HG03469 (cell line): Measurements from ENCODE around the gene OGG1.

ENCODE experiments used
- ATAC-seq: cut with Tn5 transposase; IDR thresholded peaks from one replicate; pipeline ENCODE4 v1.9.1; 2021; ENCODE audit warnings: mild to moderate bottlenecking, moderate library complexity, moderate number of reproducible peaks; ENCODE audit not compliant: unreplicated experiment

OGG1 gene

DNA sequence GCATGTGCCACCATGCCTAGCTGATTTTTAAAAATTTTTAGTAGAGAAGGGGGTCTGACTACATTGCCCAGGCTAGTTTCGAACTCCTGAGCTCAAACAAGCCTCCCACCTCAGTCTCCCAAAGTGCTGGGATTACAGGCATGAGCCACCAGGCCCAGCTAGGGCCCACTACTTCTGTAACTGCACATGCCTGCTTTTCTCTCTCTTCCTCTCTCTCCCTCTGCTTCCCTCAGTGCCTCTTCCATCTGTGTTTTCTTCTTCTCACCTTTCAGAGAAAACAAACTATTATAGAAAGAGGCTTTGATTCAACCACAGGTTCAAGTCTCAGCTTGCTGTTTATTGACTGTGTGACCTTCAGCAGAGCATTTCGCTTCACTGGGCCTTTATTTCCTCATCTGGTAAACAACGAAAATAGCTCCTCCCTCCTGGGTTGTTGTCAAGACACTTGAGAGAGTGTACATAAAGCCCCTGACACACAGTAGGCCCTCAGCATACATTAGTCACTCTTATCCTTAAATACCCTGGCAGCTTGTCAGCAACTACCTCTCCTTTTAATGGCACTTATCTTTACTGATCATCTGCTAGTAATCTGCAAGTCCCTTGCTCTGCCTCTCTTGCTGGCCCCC, 32.3 kb downstream of the OGG1 start:
- ATAC-seq = no peak

DNA sequence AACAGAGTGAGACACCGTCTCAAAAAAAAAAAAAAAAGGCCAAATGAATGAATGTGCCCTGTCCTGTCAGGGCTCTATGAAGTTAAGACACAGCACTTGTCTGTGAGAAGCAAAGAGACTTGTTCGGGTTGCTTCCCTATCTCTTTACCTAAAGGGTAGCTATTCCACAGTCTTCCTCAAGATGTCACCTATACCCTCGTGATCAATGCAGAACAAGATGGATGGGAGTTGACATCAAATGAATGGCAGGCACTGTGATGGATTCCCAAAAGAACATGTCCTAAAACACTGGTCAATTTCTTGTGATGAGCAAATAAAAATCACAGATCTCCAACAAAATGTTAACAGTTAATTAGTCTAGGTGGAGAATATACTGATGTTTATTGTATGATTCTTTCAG, 33.0 kb downstream of the OGG1 start:
- ATAC-seq = no peak

DNA sequence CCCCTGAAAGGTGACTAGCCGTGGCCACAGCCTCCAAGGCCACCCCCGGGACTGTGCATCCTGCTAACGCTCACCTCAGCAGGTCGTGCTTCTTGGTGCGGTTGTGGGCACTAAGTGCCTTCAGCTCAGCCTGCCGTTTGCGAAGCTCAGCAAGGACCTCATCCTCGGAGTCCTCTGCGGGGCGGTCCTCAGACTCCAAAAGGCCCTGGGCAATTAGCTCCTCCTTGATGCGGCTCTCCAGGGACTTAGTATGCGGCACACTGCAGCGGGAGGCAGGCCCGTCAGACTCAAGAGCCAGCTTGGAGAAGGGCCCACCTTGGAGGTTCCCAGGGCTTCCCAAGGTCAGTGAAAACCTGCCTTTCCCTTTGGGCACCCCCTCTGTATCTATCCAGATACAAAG, 34.2 kb downstream of the OGG1 start:
- no peak for ATAC-seq

DNA sequence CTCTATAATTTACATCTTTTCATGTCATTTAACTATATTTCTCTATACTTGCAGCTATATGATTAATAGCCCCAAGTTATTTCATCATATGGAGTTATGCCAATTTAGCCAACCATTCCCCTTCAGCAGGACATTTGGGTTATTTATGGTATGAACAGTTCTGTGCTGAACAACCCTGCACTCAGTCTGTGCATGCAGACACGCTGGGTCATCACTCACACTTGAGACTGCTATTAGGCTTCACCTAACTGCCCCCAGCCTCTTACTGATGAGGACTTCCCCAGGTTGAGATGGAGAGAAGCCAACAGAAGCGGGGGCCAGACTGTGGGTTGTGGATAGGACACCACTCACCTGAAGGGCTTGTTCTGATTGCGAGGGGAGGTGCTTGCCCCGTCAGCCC, 35.2 kb downstream of the OGG1 start:
- ATAC-seq = no peak

DNA sequence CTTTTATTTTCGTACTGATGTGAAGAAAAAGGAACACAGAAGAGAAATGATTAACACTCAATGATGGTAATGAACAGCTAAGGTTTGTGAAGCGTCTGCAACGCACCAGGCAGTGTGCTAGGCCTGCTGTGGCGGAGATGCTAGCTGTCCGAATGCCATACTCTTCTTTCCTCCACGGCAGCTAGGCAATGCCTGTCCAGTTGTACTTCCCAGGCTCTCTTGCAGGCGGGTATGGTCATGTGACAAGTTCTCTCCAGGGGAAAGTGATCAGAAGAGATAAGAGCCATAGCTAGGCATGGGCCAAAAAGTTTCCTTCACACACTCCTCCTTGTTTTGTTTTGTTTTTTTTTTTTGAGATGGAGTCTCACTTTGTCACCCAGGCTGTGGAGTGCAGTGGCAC, 35.9 kb downstream of the OGG1 start:
- ATAC-seq = no peak

DNA sequence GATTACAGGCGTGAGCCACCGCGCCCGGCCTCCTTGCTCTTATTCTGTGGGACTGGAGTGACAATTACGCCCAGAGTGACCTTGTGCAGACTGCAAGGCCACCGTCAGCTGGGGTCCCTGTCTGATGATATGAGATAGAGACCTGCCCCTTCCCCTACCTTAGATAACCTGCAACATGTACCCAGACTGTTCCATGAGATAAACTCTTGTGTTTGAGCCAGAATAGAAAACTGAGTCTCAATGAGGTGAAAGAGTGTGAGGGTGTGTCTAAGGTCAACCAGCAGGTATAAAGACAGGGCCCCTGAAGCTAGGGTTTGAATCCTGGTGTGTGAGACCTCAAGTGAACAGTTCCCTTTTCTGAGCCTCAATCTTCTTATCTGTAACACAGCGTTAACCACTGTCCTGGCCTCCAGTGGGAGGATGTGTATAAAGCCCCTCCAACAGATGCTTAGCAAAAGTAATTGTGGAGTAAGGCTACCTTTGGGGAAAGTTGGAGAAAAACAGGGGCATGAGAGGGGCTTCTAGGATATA, 36.5 kb downstream of the OGG1 start:
- ATAC-seq = no peak

DNA sequence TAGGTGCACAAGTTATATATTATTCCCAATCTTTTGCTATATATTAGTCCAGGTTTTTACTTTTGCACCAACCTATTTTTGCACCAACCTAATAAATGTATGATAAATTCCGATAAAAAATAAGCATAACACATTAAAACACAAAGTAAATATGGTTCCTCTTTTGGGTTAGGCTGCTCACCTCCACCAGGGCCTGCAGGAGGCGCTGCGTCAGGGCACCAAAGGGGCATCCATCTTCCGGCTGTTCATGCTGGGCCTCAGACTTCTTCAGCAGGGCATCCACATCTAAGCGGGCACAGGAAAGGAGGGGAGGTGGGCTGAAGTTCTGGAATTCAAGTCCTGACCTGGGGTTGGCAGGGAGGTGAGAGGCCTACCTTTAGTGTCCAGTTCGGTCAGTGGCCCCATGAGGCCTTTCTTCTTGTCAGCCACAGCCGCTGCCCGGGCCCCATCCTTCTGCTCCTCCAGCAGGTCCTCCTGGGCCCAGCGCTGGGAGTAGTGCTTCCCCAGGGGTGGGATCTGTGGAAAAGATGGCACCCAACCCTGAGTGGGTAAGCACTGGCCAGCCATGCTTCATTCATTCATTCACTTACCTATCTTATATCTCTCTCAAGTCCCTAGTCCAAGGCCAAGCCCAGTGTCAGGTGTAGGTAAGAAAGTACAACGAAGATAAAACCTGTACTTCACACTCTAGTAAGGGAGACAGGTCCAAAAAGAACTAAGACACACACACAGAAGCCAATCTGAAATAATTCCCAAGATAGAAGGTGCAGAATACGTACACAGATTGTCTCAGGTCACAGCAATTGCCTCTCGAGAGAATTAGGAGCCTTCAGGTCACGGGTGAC, 37.3 kb downstream of the OGG1 start:
- no peak for ATAC-seq

DNA sequence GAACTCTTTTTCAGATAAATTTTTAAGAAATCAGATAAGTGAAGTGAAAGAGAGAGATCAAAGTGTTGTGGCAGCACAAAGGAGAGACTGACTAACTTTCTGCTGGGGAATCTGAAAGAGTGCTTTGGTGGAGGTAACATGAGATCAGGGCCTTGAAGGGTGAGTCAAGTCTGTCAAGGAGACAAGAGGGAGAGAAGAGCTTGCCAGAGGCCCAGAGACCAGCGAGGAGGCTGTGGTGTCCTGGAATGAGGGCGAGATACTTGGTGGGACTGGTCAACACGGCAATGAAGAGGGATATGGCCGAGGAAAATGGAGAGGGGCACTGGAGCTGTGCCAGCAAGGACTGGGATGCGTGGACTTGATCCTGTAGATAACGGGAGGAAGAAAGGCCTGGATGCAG, 38.0 kb downstream of the OGG1 start:
- ATAC-seq = no peak

DNA sequence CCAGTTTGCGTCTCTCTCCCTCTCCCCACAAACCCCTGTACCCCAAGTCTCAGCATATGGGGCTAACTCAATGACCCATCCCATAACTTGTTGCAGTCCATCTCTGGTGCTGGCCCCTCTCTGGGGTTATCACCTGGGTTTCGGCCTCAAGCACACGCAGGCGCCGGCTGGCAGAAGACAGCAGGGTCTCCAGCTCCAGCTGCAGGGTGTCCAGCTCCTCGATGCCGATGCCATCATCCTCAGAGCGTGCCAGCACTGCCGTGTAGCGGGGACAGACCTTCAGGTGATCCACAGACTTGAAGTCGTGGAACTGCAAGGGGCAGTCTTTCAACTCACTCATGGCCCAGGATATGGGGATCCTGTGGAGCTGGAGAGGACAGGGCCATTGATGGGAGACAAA, 41.4 kb downstream of the OGG1 start:
- ATAC-seq = no peak

DNA sequence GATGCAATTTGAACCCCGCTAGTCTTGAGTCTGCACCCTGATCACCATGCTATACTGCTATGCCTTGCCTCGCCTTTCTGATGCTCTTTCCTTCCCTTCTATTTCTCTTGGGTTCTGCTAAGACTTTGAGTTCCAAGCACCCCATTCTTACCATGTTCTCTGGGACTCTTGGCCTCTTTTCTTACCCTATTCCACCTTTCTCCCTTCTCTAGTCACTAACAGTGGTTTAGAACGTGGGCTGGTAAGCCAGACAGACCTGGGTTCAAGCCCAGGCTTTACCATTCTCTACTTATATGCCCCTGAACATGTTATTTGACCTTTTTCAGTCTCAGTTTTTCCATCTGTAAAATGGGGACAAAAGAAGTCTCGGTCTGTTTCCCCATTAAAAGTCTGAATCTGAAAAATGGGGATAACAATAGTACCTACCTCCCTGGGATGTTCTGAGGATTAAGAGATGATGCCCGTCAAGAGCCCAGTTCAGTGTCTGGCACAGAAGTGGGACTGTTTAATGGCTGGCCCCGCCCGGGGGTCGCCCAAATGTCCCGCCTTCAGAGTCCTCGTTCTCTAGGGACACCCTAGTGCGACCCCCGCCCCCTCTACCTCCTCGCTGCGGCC, 42.1 kb downstream of the OGG1 start:
- no peak for ATAC-seq

DNA sequence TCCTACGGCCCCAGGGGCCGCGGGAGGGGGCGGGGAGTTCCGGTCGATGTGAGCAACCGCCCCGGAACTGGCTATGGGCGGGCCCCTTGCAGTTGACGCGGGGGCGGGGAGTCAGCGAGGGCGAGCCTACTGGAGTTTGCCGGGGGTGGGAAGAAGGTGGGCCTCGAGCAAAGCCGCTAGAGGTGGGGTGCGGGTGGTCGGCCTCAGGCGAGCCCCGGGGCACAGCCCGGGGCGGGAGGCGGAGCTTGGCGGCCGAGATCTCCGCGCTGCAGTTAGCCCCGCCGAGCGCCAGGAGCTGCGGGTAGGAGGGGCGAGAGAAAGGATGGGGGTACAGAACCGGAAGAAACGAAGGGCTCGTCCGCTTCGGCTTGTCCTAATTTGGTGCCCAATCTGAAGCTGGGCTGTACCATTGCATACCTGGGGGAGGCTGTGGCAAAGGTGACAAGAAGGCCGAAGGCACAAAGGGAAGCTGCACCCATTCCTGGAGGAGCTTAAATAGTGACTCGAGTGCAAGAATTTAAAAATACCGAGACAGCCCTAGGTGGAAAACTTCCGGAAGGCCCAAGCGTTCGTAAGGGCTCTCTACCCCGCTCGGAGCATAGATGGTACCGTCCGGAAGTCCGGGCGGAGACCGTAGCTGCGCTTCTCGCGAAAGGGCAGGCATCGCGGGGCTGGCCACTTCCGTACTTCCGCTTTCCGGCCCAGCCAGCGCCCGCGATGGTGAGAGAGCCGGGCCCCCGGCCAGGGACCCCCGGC, 42.8 kb downstream of the OGG1 start, which contains the start of the genes ARPC4 and TADA3:
TSS of gene ARPC4 (plus strand) at position 678 of the 756 bp plus-strand sequence. CDS start at position 718, 40 bp downstream.
TSS of gene TADA3 (minus strand) at position 69 of the 756 bp plus-strand sequence. CDS start 1,007 bp downstream, outside the sequence.
- ATAC-seq = peak; percentile 54

DNA sequence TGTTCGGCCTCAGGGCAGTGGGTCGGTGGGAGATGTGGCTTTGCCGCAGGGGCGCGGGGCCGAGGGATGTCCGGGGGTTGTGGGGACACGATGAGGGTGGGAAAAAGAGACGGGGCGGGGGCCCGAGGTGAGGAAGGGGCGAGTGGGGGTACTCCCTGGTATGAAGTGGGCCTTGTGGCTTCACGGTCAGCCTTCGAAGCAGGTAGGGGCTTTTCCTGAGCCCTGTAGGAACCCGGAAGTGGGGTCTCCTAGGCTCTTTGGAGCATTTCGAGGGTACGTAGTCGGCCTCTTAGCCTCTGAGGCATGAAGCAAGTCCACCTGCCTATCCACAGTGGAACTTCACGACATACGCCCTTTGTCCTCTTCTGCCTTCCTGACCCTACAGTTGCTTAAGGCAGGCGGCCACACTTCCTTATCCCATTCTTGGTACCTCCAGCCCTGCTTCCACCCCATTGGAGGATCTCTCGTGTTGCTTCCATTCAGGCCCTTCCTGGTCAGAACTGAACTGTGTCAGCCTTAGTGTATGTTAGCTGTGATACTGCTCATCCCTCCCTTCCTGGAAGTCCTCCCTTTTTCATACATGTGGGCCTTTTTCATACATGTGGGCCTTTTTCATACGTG, 43.5 kb downstream of the OGG1 start:
- no peak for ATAC-seq

DNA sequence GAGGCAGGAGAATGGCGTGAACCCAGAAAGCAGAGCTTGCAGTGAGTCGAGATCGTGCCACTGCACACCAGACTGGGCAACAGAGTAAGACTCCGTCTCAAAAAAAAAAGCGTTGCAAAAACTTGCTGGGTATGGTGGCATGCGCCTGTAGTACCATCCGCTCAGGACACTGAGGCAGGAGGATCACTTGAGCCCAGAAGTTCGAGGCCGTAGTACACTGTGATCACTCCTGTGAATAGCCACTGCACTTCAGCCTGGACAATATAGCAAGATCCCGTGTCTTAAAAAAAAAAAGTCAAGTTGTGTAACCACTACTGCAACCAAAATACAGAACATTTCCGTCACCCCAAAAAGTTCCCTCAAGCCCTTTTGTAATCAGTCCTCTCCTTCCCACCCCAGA, 44.6 kb downstream of the OGG1 start:
- no peak for ATAC-seq

DNA sequence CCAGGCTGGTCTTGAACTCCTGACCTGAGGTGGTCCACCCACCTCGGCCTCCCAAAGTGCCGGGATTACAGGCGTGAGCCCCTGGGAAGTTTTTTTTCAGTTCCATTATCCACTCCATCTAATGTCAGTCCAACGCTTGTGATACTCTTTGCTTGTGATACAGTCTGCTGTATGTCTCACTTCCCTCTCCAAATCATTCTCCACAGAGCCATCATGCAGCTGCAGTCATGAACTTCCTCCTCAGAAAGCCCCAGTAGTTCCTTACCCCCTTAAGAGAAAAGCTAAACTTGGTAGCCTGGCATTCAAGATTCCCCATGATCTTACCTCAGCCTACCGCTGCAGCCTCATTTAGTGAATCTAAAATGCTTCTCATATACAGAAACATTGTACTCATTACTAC, 45.5 kb downstream of the OGG1 start:
- ATAC-seq = no peak

DNA sequence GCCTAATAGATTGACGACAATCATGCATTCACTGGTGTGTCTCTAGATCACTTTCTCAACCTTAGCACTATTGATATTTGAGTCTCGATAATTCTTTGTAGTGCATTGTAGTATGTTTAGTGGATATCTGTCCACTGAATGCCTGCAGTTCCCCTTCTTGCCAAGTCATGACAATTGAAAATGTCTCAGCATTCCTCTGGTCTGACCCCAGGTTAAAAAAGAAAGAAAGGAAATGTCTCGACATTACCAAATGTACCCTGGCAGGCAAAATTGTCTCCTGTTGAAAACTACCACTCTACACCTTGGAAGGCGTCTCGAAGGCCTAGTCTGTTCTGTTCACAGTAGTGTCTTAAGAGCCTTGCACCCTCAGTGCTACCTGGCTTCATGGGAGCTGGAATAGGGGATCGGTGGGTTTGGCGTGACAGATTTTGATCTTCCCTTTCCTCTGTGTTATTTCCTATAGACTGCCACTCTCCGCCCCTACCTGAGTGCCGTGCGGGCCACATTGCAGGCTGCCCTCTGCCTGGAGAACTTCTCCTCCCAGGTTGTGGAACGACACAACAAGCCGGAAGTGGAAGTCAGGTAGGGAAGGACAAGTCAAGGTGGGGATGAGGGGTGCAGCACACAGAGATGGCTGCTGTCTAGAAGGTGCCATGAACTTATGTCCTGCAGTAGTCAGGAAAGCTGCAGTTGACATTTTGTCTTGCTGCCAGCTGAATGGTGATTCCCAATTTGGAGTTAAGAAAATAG, 47.6 kb downstream of the OGG1 start:
- no peak for ATAC-seq

DNA sequence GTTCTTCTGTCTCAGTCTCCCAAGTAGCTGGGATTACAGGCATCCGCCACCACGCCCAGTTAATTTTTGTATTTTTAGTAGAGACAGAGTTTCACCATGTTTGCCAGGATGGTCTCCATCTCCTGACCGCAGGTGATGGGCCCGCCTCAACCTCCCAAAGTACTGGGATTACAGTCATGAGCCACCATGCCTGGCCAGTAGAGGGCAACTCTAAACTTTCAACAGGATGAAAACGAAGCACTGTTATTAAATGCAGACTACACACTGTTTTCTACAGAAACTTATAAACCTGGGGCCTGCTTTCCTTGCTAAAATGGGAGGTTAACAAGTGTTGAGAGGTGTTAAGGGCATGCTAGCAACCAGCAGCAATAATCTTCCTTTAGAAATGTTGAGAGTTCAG, 50.8 kb downstream of the OGG1 start:
- no peak for ATAC-seq

DNA sequence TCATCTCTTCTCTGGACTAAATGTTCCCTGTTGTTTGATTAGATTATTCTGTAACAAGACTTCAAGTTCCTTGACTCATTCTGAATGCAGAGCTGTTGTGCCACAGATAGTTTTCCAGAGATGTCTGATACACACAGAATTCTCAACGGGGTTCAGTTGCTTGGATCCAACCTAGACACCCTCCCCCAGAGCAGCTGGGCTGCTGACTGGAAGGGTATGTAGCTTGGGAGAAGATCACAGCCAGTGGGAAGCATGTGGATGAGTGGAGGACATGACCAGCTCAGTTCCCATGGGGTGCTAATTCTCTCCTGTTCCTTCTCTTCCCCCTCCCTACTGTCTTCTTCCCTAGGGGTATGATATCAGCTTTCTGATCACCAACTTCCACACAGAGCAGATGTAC, 53.7 kb downstream of the OGG1 start:
- ATAC-seq = no peak

DNA sequence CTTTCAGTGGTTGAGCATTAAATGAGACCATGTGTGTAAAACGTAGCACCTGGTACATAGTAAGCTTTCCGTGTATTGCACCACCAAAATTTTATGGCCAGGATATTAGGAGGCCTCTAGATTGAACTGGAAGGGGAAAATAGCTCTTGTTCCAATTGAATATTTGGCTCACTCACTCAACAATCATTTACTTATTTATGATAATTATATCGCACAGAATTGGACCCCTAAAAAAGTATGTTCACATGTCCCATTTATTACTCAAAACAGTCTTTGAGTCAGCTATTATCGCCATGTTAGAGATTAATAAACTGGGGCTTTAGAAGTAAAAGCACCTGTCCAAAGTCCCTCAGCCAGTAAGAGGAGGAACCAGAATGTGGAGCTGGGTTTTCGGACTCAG, 55.2 kb downstream of the OGG1 start:
- ATAC-seq = no peak

DNA sequence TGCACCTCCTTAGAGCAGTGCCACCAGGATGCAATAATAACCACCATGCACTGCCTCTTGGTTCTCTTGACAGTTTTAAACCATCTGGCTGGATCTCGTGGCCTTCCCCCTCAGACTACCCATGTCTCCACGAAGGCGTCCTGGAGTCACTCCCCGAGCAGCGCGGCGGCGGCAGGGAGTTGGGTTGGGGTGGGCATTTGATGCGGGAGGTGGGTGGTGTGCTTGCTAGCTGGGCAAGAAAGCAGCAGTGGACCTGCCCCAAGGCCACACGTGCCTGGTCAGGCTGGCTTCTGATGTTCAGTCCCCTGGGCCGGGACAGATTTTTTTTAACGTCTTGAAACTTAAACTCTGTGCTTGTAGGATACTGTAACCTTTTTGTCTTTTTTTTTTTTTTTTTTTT, 56.4 kb downstream of the OGG1 start:
- no peak for ATAC-seq
